HG02884 (cell line): Measurements from ENCODE around the gene PLXNB3.
"Not testable (repeated sequence)": the region's sequence is repeated elsewhere in the genome, so short reads cannot be mapped to it uniquely, and the experiment has no call there.

Experiments
- ATAC-seq: cut with Tn5 transposase; IDR thresholded peaks from one replicate; pipeline ENCODE4 v1.9.1; 2021; ENCODE audit warnings: mild to moderate bottlenecking, moderate library complexity; ENCODE audit not compliant: unreplicated experiment

PLXNB3 gene

DNA sequence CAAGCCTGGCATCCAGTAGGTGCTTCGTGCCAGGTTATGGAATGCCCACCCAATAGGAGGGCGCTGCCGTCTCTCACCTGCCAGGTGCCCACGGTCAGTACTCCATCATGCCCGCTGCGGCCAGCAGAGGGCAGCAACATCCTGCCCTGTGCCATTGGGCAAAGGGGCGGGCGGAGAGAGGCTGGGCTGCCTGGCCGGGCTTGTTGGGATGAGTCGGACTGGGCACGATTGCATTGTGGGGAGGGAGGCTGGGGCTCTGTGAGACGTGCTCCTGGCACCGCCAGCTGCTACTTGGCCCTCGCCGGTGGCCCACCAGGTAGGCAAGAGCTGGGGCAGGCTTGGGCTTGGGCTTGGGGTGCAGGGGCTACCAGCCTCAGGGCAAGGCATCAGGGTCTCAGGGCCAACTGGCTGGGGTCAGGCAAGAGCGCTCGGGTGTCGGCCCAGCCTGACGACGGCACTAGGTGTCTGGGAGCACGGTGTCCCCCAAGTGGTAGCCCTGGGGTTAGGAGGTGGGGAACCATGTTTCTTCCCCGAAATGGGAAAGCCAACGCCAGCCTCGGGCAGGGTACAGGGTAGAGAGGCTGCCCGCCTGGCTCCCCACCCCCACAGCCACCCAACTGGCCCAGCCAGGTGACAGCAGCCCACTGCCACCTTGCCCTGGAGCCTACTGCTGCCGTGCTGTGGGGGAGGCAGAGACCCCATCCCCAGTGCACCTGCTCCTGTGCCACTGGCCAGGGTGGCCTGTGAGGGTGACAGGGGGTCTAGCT, at the start of gene PLXNB3:
Gene PLXNB3 (plus strand): TSS at position 261 of the 767 bp plus-strand sequence. CDS start 1,287 bp downstream, outside the sequence.
- no peak for ATAC-seq

DNA sequence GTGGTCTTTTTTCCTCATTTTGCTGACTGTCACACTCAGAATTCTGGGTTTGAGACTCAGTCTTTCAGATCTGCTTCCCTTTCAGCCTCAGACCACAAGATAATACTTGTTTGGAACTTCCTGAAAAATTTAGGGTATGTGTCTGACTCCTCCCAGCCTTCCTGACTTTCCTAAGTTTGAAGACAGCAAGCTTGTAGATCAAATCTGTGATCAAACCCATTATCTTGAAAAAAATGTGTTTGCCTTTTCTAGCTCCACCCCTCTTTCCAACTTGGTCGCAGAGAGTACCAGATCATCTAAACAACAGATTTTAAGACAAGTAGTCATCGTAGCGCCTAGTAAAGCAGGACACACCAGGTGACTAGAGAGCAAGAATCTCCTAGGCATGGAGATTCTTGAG, 49.8 kb upstream of the PLXNB3 start:
- no peak for ATAC-seq

DNA sequence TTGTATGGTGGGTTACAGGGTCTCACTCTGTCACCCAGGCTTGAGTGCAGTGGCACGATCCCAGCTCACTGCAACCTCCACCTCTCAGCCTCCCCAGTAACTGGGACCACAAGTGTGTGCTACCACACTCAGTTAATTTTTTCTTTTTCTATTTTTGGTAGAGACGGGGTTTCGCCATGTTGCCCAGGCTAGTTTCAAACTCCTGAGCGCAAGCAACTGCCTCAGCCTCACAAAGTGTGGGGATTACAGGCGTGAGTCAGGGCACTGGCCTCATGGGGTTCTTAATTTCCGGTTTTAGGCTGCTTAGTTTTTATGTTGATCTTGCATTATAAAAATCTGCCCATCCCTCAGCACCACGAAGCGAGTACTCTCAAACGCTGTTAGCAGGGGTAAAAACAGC, 46.6 kb upstream of the PLXNB3 start:
- ATAC-seq: no peak

DNA sequence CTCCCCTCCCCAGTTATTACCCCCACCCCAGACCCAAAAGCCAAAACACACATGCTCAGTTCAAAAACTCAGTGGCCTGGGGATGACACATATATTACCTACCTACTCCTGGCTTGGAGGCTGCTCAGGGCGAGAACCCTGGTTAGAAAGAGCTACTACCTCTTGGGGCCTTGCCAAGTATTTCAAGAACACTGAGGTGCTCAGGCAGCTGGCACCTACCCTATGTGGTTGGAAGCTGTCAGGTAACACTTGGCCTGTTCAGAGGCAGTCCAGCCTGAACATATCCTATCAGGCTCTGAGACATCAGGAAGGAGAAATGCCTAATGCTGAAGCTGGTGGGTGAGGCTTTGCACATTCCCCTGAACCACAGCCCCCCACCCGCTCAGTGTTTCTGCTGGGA, 44.8 kb upstream of the PLXNB3 start:
- ATAC-seq: no peak

DNA sequence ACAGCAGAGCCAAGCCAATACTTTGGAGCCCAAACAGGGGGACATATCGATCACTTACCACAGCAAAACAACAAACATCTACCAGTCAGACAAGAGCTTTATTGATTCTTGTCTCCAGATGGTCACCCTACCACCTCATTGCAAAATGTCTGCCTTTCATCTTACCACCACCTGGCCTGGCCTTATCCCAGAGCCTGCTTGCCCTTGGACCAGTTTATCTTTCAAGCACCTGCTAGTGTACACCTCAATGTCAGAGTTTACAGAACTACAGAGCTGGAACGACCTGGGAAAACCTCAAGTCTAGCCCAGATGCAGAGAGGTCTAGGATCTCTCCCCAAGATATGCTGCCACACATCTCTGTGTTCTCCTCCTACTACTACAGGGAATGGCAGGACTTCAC, 44.3 kb upstream of the PLXNB3 start:
- no peak for ATAC-seq

DNA sequence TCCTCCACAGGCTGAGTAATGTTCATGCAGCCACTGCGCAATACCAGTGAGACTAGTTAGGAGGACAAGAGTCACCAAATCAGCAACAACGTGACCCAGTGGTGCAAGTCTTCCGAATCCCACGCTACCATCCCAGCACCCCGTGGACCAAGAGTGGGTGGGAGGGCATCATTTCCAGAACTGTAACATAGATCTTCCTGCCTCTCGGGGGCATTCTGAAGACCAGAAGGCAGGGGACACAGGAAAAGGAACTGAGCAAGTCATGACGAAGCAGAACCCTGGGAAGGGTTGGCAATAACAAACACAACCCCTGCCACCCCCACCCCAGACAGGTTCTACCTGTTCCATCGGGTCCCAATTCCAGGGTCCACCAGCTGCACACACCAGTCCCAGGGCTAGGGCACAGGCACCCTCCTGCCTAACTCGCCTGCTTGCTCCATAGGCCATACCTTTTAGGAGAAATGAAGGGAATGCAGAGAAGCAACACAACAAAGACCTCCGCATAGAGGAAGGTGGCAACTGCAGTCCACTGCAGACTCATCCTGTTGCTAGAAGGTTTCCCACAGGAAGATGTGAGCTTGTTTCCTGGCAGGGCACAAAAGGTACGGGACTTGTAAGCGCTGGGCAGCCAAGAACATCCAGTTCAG, 41.2 kb upstream of the PLXNB3 start:
- no peak for ATAC-seq

DNA sequence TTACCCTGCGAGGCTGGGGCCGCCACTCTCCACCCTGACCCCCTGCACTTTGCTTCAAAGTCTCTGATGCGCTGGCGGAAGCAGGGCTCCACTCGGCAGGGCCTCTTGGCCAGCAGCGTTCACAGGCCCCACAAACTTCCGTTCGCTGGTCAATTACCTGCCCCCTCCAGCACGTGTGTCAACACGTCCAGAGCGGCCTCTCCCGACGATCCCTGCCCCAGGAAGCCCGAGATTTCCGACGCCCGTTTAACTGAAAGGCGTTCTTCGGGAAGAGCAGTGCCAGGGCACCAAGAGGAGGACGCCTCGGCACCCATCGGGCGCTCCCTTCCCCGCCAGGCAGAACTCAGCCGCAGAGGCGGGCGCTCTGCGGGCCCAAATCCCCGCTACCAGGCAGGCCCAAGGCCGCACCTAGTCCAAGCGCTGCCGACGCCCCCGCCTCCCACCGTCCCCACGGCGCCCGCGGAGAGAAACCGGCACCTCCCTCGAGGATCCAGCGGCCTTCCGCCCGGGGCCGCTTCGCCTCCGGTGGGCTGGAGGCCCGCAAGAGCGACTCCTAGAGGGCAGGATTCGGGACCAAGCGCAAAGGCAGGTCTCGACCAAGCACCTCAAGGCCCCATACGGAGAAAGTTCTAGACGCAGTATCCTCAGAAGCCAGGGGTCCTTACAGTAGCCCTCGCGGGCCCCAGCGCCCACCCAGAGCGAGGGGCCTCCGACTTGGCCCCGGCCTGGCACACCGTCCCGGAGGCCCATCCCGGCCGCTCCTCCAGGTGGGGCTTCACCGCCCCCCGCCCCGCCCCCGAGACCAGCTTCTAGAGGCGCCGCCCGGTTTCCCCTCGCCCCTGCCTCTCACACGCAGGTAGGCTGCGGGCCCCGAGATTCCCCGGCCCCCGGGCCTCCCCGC, 40.4 kb upstream of the PLXNB3 start:
- peak; percentile 34 for ATAC-seq

DNA sequence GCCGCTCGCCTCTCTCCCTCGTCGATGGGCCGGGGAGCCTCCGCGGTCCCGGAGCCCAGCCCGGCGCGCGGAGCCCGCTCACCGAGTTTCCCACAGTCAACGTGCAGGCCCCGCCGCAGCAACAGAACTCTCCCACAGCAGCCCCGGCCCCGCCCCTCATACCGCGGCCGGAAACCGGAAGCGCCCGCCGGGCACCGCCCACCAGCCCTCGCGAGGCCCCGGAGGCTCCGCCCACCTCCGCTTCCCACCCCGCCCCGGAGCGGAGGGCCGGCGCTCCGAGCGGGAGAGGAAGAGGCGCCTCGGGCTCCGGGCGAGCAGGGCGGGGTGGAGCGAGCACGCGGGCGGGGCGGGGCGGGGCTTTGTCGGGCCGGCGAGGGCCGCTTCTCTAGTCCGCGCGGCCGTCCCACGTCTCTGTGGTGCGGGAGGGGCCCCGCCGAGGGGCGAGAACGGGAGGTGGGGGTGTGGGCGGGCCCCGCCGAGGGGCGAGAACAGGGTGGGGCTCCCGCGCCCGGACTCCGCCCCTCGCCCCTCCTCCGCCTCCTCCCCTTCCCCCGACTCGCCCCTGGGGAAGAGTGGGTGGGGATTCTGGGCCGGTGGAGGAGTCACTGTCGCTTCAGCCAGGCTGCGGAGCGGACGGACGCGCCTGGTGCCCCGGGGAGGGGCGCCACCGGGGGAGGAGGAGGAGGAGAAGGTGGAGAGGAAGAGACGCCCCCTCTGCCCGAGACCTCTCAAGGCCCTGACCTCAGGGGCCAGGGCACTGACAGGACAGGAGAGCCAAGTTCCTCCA, 39.6 kb upstream of the PLXNB3 start, which contains the start of the genes ABCD1 and BCAP31:
Gene ABCD1 (plus strand): TSS at position 605 of the 787 bp plus-strand sequence. CDS start 411 bp downstream, outside the sequence.
Gene BCAP31 (minus strand): TSS at position 136 of the 787 bp plus-strand sequence. CDS start 1,143 bp downstream, outside the sequence.
- peak; percentile 51 for ATAC-seq

DNA sequence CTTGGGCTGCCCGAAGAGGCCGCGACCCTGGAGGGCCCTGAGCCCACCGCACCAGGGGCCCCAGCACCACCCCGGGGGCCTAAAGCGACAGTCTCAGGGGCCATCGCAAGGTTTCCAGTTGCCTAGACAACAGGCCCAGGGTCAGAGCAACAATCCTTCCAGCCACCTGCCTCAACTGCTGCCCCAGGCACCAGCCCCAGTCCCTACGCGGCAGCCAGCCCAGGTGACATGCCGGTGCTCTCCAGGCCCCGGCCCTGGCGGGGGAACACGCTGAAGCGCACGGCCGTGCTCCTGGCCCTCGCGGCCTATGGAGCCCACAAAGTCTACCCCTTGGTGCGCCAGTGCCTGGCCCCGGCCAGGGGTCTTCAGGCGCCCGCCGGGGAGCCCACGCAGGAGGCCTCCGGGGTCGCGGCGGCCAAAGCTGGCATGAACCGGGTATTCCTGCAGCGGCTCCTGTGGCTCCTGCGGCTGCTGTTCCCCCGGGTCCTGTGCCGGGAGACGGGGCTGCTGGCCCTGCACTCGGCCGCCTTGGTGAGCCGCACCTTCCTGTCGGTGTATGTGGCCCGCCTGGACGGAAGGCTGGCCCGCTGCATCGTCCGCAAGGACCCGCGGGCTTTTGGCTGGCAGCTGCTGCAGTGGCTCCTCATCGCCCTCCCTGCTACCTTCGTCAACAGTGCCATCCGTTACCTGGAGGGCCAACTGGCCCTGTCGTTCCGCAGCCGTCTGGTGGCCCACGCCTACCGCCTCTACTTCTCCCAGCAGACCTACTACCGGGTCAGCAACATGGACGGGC, 38.8 kb upstream of the PLXNB3 start:
- ATAC-seq: no peak

DNA sequence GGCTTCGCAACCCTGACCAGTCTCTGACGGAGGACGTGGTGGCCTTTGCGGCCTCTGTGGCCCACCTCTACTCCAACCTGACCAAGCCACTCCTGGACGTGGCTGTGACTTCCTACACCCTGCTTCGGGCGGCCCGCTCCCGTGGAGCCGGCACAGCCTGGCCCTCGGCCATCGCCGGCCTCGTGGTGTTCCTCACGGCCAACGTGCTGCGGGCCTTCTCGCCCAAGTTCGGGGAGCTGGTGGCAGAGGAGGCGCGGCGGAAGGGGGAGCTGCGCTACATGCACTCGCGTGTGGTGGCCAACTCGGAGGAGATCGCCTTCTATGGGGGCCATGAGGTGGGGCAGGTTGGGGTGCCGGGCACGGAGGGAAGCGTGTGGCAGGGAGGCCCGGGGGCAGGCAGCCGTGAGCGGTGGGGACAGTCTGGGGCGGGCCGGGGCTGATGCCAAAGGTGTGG, 38.2 kb upstream of the PLXNB3 start:
- no peak for ATAC-seq

DNA sequence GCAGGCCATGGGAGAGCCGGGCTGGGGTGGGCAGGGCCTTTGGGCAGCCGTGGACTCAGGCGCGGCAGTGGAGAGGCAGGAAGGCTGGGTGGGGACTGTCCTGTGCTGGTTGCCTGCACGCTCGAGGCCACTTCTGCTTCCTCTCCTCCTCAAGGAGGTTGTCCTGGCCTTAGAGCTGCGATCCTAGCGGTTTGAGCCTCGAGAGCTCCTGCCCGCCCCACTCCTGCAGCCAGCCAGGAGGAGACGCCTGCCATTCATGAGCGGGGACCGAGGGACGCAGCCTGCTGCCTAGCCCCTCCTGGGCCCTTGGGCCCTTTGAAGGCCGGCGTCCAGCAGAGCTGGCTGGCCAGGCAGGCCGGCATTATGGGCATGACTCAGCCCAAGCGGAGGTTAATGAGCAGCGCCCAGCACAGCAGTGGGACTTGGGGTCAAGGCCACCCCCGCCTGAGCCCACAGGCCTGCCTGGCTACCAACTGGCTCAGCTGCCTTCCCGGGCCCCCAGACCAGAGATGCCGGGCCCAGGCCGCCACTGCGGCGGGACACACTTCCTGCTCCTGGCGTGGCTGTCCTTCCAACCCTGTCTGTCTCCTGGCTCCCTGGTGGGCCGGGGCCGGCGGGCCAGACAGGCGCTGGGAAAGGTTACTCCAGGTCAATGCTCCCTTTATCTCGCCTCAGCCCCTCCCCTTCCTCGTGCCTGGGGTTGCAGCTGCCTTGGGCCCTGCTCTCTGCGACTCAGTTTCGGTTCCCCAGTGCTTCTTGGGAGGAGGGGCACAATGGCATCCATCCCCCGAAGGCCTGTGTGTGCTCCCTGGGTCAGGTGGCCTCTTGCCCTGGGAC, 37.5 kb upstream of the PLXNB3 start:
- peak; percentile 44 for ATAC-seq

DNA sequence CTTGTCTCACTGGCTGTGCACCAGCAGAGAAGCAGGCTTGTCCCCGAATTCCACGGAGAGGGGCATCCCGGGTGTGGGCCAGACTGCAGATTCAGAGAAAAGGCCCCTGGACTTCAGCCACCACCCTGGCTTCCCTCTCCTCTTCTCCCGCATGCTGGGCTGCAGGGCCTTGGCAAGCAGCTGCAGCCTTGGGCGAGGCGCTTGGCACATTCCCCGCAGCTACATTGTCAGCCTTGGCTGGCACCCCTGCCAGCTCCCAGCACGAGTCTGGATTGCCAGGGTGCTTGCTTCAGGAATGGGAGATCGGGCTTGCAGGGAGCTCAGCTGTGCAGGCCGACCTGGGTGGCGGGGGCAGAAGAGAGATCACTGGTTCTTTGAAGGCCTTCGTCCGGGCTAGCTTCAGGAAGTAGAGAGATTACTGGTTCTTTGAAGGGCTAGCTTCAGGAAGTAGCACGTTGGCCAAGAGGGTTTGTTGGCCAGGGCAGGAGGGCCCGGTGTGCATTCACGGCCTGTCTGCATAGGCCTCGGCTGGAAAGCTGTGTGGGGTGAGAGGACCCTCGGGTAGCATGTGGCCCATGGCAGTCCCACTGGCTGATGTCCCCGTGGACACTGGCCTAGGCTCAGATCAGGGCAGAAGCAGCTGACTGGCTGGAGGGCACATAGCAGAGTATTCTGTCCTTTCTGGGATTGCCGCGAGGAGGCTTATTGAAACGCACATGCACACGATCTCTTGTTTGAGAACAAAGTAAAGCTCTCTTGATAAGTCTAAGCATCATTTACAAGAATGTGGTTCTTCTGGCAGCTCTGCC, 36.7 kb upstream of the PLXNB3 start:
- no peak for ATAC-seq

DNA sequence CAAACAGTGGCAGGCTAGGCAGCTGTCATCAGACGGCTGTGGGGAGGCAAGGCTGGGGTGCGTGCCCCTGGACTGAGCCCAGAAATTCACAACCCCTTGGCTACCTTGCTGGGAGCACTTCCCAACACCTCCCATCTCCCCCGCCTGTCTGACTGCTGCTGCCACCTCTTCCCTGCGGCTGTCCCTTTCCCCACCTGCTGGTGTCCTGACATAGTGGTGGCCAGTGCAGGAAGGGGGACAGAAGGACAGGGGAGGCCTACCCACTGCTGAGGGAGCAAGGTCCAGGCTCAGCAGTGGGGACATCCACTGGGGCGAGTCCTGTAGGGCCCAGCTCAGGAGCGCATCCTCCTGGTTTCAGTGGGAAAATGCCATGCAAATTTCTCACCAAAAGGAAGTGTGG, 36.0 kb upstream of the PLXNB3 start:
- no peak for ATAC-seq

DNA sequence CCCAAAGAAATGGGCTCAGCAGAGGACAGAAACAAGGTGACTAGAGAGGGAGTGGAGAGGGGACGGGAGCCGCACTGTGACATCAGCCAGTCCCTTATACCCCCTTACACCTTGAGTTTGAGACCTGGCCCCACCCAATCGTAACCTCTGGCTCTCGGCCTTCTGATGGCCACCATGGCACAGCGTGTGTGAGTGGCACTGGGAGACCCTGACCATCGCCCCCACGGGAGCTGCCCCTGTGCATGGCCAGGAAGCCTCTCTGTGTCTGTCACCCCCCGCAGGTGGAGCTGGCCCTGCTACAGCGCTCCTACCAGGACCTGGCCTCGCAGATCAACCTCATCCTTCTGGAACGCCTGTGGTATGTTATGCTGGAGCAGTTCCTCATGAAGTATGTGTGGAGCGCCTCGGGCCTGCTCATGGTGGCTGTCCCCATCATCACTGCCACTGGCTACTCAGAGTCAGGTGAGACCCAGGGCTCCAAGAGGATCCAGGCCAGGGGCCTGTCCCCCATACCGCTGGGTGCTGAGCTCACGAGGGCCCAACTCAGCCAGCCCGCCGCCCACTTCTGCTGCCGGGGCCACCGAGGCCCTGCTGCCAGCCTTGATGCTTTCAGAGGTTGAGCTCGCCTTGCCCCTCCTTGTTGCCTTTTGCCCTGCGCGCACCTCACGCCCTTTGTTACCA, 35.0 kb upstream of the PLXNB3 start:
- no peak for ATAC-seq

DNA sequence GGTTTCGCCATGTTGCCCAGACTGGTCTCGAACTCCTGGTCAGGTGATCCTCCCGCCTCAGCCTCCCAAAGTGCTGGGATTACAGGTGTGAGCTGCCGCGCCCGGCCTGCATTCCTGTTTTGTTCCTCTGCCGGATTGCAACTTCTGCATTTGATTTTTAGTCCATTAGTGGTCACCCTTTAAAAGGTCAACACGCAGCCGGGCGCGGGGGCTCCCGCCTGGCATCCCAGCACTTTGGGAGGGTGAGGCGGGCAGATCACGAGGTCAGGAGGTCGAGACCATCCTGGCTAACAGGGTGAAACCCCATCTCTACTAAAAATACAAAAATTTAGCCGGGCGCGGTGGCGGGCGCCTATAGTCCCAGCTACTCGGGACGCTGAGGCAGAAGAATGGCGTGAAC, 33.9 kb upstream of the PLXNB3 start:
- ATAC-seq: not testable (repeated sequence)

DNA sequence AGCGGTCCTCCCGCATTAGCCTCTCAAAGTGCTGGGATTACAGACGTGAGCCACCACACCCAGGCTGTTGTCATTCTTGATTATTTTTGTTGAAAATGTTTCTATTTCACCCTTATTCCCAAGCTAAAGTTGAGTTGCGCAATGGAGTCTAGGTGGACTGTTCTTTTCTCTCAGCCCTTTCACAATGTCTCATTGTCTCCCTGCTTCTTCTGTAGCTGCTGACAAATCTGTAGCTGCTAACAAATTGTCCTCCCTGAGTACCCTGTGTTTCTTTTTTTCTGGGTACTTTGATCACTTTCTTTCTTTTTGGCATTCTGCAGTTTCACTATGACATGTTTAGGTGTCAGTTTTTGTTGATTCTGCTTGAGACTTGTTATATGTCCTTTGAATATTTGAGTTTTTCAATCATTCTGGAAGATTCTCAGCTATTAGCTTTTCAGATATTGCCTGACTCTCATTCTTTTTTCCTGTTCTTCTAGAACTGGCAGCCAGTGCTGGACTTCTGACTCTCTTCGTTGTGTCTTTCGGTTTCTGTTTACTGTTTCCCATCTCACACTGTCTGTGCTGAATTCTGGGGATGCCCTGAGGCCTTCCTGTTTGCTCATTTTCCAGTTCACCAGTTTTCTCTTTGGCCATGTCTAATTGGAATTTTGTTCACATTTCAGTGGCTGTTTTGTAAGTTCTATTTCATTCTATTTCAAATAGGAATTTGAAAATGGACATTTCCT, 32.8 kb upstream of the PLXNB3 start:
- ATAC-seq: no peak

DNA sequence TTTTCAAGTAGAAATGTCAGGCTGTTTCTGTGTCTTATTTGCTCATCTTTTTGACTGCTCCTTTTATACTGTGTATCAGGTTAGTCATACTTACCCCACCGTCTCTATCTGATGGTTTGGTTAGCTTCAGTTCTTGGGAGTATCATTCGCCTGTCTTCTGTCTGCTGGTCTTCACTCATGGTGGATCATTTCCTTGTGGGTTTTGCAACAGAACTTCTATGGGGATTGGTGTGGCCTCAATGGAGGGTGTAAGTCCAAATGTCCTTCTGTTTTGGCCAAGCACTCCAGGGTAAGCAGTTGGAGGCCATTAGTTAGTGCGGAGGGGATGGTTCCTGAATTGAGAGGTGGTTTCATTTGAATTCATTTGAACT, 32.2 kb upstream of the PLXNB3 start:
- ATAC-seq: no peak
